ENCODE measurements around the gene RUNDC3A.
"Not testable (repeated sequence)": the region's sequence is repeated elsewhere in the genome, so short reads cannot be mapped to it uniquely, and the experiment has no call there.

The RUNDC3A gene

GRCh38 chr17:44318077-44318892 is 9.9 kb downstream of the RUNDC3A start:
- no peak for DNase-seq (ENCODE audit: low read depth in 3 of 3)

- no peak for DNase-seq (ENCODE audit: low read depth in 3 of 3)
These were observed 11.7 kb downstream of the RUNDC3A start for GRCh38 chr17:44320066-44320465.

DNA sequence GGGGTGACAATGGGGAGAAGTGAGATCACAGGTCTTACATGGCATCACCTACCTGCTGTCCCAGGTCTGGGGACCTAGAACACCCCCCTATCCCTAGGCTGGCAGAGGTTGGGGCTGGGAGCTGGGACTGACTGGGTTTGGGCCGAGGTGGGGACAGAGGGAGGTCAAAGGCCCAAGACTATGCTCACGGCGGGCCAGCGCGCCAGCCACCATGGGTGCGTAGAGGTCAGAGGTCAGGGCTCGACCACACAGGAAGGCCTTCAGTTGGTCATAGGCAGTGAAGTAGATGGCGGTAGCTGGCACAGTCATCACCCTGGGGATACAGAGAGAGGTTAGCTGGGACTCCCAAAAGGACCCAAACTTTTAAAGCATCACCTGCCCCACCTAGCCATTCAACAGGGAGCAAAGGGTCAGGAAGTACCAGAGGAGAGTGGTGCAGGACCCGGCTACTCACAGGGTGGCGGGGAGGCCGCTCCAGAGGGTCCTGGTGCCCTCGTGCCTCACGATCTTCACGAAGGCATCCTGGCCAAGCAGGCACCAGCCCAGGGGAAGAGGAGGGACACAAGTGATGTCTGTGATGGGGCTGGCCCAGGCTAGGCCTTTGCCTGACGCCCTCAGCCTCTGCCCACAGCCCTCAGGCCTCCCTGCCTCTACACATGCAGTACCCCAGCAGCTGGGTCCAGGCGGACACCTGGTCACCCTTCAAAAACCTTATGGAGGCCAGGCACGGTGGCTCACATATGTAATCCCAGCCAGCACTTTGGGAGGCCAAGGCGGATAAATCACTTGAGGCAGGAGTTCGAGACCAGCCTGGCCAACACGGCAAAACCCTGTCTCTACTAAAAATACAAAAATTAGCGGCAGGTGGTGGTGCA is 13.1 kb downstream of the RUNDC3A start:
- DNase-seq (ENCODE audit: low read depth in 3 of 3), result no peak

- no peak for DNase-seq (ENCODE audit: low read depth in 3 of 3)
These were observed 14.0 kb downstream of the RUNDC3A start for GRCh38 chr17:44322236-44322895.

GRCh38 chr17:44323359-44324091 is 15.1 kb downstream of the RUNDC3A start:
- no peak for DNase-seq (ENCODE audit: low read depth in 3 of 3)

DNA sequence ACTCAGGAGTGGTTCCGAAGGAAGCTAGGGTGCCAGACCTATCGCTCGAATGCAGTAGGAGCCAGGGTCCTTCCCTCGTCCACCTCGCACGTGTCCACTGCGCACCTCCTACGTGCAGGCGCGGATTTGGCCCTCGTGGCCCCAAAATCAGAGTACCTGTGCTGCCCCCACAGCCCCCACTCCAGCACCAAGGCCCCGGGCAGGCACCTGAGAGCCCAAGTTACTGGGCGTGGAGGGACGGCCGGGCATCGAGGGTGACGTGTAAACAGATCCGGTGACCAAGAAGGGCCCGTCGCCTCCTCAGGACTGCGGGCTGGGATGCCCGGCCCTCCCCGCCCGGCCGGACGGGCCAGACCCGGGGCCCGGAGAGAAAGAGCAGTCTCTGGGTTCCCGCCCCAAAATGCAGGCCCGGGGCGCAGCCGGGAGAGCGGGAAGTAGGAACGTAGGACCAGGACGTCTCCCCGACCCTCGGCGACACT is 15.7 kb downstream of the RUNDC3A start:
- DNase-seq (ENCODE audit: low read depth in 3 of 3), result no peak

DNA sequence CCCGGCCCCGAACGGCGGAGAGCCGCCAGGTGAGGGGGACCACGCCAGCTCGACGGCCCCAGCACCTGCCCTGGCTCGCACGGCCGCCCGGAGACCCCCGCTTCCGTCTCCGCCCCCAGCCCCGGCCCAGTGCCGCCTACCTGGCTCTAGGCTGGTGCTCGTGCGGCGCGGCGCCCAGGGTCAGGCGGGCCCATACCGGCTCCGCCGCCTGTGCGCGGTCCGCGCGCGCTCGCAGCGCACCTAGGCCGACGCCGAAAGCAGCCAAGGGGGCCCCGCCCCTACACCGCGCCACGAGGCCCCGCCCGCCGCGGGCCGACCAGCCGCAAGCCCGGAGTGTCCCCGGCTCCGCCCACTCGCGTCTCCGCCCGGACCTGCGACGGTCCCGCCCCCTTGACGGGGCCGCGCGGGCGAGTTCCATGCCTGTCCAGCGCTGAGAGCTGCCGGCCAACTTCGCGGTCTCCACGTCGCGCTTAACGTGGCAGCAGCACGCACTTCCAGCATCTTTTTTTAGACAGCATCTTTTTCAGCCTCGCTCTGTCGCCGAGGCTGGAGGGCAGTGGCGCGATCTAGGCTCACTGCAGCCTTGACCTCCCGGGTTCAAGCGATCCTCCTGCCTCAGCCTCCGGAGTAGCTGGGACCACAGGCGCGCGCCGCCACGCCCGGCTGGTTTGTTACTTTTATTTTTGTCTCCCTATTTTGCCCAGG is 16.3 kb downstream of the RUNDC3A start, which contains the start of gene SLC25A39:
SLC25A39 (minus strand) TSS at position 253 of the 705 bp plus-strand sequence. CDS start 1,261 bp downstream, outside the sequence.
- DNase-seq (ENCODE audit: low read depth in 3 of 3), result peak; percentile 89 to 94 (median 91)

DNA sequence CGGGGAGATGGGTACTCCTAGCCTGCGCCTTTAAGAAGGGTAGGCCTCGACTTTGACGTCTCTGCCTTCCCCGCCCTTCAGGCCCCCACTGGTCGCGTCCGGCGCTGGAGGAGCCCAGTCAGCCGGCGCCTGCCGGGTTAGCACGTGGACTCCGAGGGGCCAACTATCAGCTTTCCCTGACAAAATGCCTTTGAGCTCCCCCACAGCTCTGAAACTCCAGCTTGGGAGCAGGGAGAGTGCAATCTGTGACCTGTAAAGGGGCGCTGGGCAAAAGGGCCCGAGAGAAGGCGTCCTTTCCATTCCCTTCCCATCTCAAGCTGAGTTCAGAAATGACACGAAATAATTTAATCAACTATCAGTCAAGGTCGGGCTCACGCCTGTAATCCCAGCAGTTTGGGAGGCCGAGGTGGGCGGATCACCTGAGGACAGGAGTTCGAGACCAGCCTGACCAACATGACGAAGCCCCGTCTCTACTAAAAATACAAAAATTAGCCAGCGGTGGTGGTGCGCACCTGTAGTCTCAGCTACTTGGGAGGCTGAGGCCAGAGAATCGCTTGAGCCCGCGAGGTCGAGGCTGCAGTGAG is 18.6 kb downstream of the RUNDC3A start:
- peak; percentile 79 to 86 (median 85) for DNase-seq (ENCODE audit: low read depth in 3 of 3)

DNA sequence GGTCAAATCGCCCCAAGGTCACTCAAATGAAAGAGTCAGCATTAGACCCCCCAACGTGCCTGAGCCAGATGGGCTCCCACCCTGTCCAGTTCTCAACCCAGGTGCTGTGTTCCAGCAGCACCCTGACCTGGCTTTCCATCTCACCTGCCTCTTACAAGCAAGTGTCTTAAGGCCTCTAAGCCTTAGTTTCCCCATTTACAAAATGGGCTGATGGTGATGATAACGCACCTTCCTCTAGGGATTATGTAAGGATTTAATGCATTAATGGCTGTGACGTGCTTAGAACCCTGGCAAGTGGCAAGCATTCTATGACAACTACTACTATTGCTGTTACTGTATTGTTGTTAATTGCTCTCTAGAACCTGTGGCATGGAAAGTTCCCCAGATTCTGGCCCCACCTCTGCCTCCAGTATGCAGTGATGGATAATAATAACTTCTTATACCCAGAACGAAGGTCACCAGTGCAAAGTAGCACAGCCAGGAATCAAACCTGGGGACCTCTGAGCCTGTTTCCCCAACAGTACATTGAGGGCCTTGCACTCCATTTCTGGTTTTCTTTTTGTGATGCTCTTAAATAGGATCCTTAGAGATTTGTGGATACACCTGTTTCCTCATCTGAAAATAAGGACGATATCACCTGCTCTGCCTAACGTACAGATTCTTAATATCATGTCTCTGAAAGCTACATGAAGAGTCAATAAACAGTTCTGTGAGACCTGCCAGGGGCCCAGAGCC is 19.5 kb downstream of the RUNDC3A start:
- no peak for DNase-seq (ENCODE audit: low read depth in 3 of 3)

DNA sequence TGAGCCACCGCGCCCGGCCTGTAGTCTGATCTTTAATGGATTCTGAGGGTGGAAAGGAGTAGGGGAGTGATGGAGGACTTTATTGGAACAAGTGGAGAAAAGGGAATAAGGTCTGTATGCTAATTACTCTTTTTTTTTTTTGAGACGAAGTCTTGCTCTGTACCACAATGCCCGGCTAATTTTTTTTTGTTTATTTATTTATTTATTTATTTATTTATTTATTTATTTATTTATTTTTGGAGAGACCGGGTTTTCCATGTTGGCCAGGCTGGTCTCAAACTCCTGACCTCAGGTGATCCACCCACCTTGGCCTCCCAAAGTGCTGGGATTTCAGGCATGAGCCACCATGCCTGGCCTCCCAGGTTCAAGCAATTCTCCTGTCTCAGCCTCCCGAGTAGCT is 21.1 kb downstream of the RUNDC3A start:
- not testable (repeated sequence) for DNase-seq (ENCODE audit: low read depth in 3 of 3)

- DNase-seq (ENCODE audit: low read depth in 3 of 3), result not testable (repeated sequence)
These were observed 21.9 kb downstream of the RUNDC3A start for GRCh38 chr17:44330263-44330662.

DNA sequence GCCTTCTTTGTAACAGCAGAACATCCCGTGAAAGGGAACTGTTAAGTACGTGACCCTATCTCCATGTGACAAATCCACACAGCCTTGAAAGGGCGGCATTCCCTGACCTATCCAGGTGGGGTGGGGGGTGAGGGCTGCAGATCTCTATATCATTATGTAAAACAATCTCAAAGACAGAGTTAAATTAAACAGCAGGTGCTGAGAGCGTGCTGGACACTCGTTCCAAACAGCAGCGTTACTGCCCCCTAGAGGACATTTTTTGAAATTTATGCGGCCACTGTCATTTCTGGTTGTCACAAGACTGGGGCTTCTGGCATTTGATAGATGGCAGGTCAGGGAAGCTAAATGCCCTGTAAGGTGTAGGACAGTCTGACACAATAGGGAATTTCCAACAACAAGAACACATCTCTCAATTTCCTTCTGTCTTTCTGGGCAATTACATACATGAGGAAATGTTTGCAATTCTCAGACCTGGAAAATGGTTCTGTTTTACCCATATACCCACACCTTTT is 22.9 kb downstream of the RUNDC3A start:
- peak; percentile 48 to 62 (median 60) for DNase-seq (ENCODE audit: low read depth in 3 of 3)

- DNase-seq (ENCODE audit: low read depth in 3 of 3), result no peak
These were observed 25.0 kb downstream of the RUNDC3A start for GRCh38 chr17:44333371-44333770.

- DNase-seq (ENCODE audit: low read depth in 3 of 3), result no peak
These were observed 25.9 kb downstream of the RUNDC3A start for GRCh38 chr17:44334315-44334714.

GRCh38 chr17:44334727-44335126 is 26.3 kb downstream of the RUNDC3A start:
- DNase-seq (ENCODE audit: low read depth in 3 of 3), result no peak

GRCh38 chr17:44335564-44335963 is 27.2 kb downstream of the RUNDC3A start:
- no peak for DNase-seq (ENCODE audit: low read depth in 3 of 3)

DNA sequence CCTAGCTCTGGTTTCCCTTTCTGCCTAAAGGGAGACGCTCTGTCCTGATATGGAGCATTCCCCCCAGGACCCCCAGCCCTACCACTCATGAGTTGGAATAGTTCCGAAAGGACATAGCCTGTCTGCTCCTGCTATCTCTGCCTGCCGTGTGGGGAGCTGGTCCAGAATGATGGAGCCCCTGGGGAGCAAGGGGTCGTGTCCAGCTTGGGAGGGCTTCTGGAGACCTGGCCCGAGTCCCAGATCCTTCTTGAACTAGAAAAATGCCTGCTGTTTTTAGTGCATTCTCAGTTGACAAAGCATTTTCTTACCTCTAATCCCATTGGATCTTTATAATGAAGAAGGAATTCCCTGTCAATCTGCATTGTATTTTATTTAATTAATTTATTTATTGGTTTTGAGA is 27.6 kb downstream of the RUNDC3A start:
- no peak for DNase-seq (ENCODE audit: low read depth in 3 of 3)

GRCh38 chr17:44338702-44339101 is 30.3 kb downstream of the RUNDC3A start:
- no peak for DNase-seq (ENCODE audit: low read depth in 3 of 3)

DNA sequence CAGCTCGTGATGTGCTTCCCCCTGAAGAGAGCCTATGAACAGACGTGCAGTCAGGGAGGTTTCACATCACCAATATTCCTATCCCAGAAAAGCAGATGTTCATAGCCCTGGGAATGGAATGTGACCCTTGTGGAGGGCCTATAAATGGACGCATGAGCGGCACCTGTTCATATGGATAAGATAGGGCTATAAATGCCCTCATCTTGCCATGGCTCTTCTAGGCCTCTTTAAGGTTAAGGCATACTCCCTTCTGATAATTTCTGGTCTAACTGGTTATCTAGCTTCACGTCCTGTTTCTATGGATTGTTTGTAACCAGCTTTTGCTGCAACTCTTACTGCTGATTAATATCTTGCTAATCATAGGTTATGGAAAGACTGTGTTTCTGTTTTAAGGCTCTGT is 32.2 kb downstream of the RUNDC3A start:
- not testable (repeated sequence) for DNase-seq (ENCODE audit: low read depth in 3 of 3)

Measured in stimulated activated CD4-positive, alpha-beta T cell treated with anti-CD3 and anti-CD28 coated beads, TNF-alpha, amount 100 ng/mL, for 48 hours (primary cell).